Transverse colon (tissue), 4 donors: ENCODE measurements around the gene C12orf42. TPM values are rescaled to one million over a fixed set of nuclear protein-coding genes. Genes with fewer than 3 reads are reported as not detected.

Experiments used
- DNase-seq: peaks from one replicate; pipeline ENCODE4 v3.0.0-alpha.2; 2019
- H3K27ac ChIP-seq, 4 donors: fragments of 200-600 bp; sonication (generic); 2 replicates each; pipeline ENCODE4 v1.5.1; 2016 to 2018; ENCODE audit warnings: inconsistent platforms in 4 of 4
- H3K27me3 ChIP-seq: fragments of 200-600 bp; sonication (generic); 2 replicates; pipeline ENCODE4 v1.5.1; 2017; ENCODE audit warnings: inconsistent platforms
- H3K36me3 ChIP-seq, 4 donors: fragments of 200-600 bp; sonication (generic); 2 replicates each; pipeline ENCODE4 v1.5.1; 2017 to 2019; ENCODE audit warnings: inconsistent platforms in 4 of 4
- H3K4me1 ChIP-seq, 4 donors: fragments of 200-600 bp; sonication (generic); 2 replicates each; pipeline ENCODE4 v1.5.1; 2017 to 2020; ENCODE audit warnings: inconsistent platforms in 4 of 4
- H3K4me3 ChIP-seq, 4 donors: fragments of 200-600 bp; sonication (generic); 1 replicate in 1 of 4; 2 replicates in 3 of 4; pipeline versions ENCODE4 v1.5.1 to v1.6.1; 2017 to 2019; ENCODE audit warnings: inconsistent platforms in 4 of 4
- H3K9me3 ChIP-seq, 2 donors: fragments of 200-600 bp; sonication (generic); 2 replicates each; pipeline ENCODE4 v1.5.1; 2017 to 2019; ENCODE audit warnings: inconsistent platforms in 2 of 2
- EP300 ChIP-seq: sonication (generic); formaldehyde crosslinking; IDR thresholded peaks from one replicate; pipeline ENCODE4 v1.6.1; 2017; ENCODE audit warnings: antibody characterized with exemption, low read depth
- POLR2A ChIP-seq: fragments of 450-650 bp; IDR thresholded peaks from one replicate; pipeline ENCODE4 v1.6.1; 2016; ENCODE audit warnings: antibody characterized with exemption, mild to moderate bottlenecking, moderate library complexity
- POLR2AphosphoS5 ChIP-seq, 3 donors: sonication (generic); formaldehyde crosslinking; IDR thresholded peaks; one replicate each; pipeline ENCODE4 v1.6.1; 2016; ENCODE audit warnings: antibody characterized with exemption in 3 of 3
- WGBS, 2 donors: methylation state at CpG; one replicate each; pipeline ENCODE4 v1.1.5; 2018; ENCODE audit warnings: low coverage in 1 of 2; 5-methylcytosine and 5-hydroxymethylcytosine counted together
- in situ Hi-C, 4 donors: fragments of 200-750 bp; cut with MboI; loops; one replicate each; pipeline versions ENCODE4 v1.15.0 to v1.15.1; 2017; ENCODE audit warnings: low sequenced_read_pairs in 3 of 4, low pct_ligation_motif_present in 1 of 4, low pct_unique_long_range_greater_than_20kb in 1 of 4
- intact Hi-C: fragments of 100-400 bp; cut with DNase I; formaldehyde crosslinking; loops from one replicate; pipeline ENCODE4 v1.15.1; 2023; ENCODE audit warnings: low total_unique reads
- total RNA-seq, 4 donors: library from RNA; depleted of rRNA; stranded (reverse); fragments of >200 nt; gene quantifications; one replicate each; pipeline ENCODE4 v1.1.0, GENCODE V29; 2016
- TF ChIP-seq, protein P1 (sequence below), 5 experiments: fragments of 200-600 bp in 3 of 5; fragments of 450-650 bp in 2 of 5; sonication (generic) in 3 of 5; IDR thresholded peaks; 1 replicate in 2 of 5; 2 replicates in 3 of 5; pipeline ENCODE4 v1.5.1; 2016 to 2017; ENCODE audit warnings: antibody characterized with exemption in 5 of 5, inconsistent platforms in 3 of 5, mild to moderate bottlenecking in 2 of 5, moderate library complexity in 1 of 5

The C12orf42 gene
- total RNA-seq, 4 donors from 2014 or later: 0.79 to 43.4 TPM; not detected in 2

DNA sequence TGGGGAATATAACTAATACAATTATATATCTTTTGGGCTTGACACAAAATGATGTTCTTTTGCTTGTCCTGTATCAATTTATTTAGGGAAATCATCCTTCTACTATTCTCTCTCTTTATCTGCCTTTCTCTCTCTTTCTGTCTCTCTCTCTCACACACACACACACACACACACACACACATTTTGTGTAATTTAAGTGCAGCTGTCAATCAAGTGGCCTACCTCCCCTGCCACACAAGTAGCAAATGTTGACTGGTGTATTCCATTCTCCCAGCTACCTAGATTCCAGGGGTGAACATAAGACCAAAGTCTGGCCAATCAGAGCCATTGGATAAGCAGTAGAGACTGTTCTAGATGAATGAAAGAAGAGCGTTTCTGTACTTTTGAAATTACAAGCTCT lies 127.6 kb downstream of the C12orf42 start:
- TF ChIP-seq POLR2A (no peak), EP300 (no peak)

DNA sequence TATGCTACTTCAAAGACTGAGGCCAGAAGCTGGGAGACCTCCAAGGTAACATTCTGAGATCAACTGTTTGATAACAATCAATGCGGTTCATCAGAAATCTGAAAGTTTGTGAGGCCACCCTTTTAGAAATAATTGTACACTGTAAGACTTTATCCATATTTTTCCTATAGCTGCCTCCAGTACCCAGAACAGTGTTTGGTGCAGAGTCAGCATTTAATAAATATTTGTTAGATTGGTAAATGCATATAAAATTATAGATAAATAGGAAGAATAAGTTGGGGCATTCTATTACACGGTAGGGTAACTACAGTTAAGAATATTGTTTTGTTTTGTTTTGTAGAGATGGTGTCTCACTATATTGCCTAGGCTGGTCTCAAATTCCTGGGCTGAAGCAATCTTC lies 141.4 kb downstream of the C12orf42 start:
- in situ Hi-C loops: no loop called here
- no peak for DNase-seq
- Histone ChIP-seq H3K27me3 (no peaks in the 10 kb centered on the region), H3K27ac (no peak overlapping the region), H3K9me3 (no peaks in the 10 kb centered on the region), H3K4me1 (no peaks in the 10 kb centered on the region), H3K36me3 (no peaks in the 10 kb centered on the region), H3K4me3 (no peak overlapping the region)
- intact Hi-C loops: no loop called here
- TF ChIP-seq POLR2A (no peak), POLR2AphosphoS5 (IDR thresholded peaks at IDR 0.05) (no peak), EP300 (no peak)
- TF ChIP-seq, protein P1, sequence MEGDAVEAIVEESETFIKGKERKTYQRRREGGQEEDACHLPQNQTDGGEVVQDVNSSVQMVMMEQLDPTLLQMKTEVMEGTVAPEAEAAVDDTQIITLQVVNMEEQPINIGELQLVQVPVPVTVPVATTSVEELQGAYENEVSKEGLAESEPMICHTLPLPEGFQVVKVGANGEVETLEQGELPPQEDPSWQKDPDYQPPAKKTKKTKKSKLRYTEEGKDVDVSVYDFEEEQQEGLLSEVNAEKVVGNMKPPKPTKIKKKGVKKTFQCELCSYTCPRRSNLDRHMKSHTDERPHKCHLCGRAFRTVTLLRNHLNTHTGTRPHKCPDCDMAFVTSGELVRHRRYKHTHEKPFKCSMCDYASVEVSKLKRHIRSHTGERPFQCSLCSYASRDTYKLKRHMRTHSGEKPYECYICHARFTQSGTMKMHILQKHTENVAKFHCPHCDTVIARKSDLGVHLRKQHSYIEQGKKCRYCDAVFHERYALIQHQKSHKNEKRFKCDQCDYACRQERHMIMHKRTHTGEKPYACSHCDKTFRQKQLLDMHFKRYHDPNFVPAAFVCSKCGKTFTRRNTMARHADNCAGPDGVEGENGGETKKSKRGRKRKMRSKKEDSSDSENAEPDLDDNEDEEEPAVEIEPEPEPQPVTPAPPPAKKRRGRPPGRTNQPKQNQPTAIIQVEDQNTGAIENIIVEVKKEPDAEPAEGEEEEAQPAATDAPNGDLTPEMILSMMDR (IDR thresholded peaks at IDR 0.05): no peak
- 77 to 100% methylated on average over 2 of the region's 2 CpGs for WGBS, 2 donors

More for the DNA sequence above, 127.6 kb downstream of the C12orf42 start:
- WGBS, 2 donors: 92 to 95% methylated on average over 1 of the region's 1 CpG
- Histone ChIP-seq H3K36me3 (no peaks in the 10 kb centered on the region), H3K4me1 (no peaks in the 10 kb centered on the region), H3K27me3 (no peaks in the 10 kb centered on the region), H3K4me3 (no peak overlapping the region), H3K27ac (no peak overlapping the region), H3K9me3 (no peaks in the 10 kb centered on the region)
- intact Hi-C loops (no loop called here), in situ Hi-C loops (no loop called here)
- DNase-seq: no peak

DNA sequence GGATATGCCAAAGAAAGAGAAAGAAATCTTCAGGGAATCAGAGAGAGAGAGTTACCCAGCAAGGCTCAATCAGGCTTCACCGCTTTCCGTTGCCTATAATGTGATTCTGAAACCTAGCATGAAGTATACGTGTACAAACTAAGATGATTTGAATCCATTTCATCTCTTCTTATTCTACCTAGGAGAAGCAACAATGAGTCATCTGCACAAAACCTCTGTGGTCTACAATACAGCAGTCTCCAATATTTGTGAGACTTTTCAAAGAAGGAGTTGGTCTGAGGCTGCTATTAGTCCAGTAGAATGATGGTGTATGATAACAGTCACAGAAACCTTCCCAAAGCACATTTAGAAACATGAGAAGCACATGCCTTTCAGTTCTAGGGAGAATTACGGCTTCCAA lies 141.9 kb downstream of the C12orf42 start:
- Histone ChIP-seq H3K36me3 (no peaks in the 10 kb centered on the region), H3K9me3 (no peaks in the 10 kb centered on the region), H3K4me3 (no peak overlapping the region), H3K27me3 (no peaks in the 10 kb centered on the region), H3K27ac (no peak overlapping the region), H3K4me1 (no peaks in the 10 kb centered on the region)
- TF ChIP-seq POLR2AphosphoS5 (IDR thresholded peaks at IDR 0.05): no peak
- TF ChIP-seq POLR2A: no peak
- TF ChIP-seq EP300: no peak
- TF ChIP-seq, protein P1 (IDR thresholded peaks at IDR 0.05): no peak
- in situ Hi-C loops (no loop called here), intact Hi-C loops (no loop called here)
- no peak for DNase-seq
- WGBS, 2 donors: 87 to 94% methylated on average over 3 to 4 of the region's 4 CpGs

DNA sequence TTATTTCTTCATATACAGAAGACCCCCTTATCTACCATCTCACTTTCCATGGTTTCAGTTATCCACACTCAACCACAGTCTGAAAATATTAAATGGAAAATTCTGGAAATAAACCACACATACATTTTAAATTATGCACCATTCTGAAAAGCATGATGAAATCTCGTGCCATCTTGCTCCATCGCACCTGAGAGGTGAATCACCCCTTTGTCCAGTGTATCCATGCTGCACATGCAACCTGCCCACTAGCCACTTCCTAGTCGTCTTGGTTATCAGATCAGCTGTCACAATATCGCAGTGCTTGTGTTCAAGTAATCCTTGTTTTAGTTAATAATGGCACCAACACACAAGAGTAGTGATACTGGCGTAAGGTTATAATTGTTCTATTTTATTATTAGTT lies 145.7 kb downstream of the C12orf42 start:
- intact Hi-C loops: no loop called here
- Histone ChIP-seq H3K9me3 (no peaks in the 10 kb centered on the region), H3K27me3 (no peaks in the 10 kb centered on the region), H3K4me1 (no peaks in the 10 kb centered on the region), H3K4me3 (no peak overlapping the region), H3K36me3 (no peaks in the 10 kb centered on the region), H3K27ac (no peak overlapping the region)
- in situ Hi-C loops: no loop called here
- 84 to 94% methylated on average over 5 of the region's 5 CpGs for WGBS, 2 donors
- DNase-seq: no peak
- TF ChIP-seq POLR2AphosphoS5 (IDR thresholded peaks at IDR 0.05) (no peak), POLR2A (no peak), EP300 (no peak)
- TF ChIP-seq, protein P1 (IDR thresholded peaks at IDR 0.05): no peak

DNA sequence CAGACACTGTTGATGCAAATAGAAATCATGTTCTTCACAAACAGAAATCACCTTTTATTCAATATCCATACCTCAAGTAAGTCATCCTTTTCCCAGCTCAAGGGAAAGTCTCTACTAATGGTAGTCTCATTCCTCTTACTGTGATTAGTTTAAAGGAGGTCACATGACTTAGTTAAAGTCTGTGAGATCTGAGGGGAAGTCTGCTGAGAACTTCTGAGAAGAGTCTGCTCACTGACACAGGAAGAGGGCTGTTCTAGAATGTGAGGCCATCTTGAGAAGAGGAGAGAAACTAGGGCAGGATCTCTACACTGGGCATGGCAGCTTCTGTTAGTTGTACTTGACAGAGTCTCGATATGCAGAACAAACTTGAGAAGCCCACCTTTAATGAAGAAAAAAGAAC lies 146.8 kb downstream of the C12orf42 start:
- intact Hi-C loops: no loop called here
- no peak for DNase-seq
- H3K4me3 ChIP-seq: no peak overlapping the region
- no peaks in the 10 kb centered on the region for H3K9me3 ChIP-seq
- H3K36me3 ChIP-seq: no peaks in the 10 kb centered on the region
- TF ChIP-seq POLR2A: no peak
- no peak for TF ChIP-seq EP300
- no peak for TF ChIP-seq POLR2AphosphoS5 (IDR thresholded peaks at IDR 0.05)
- TF ChIP-seq, protein P1 (IDR thresholded peaks at IDR 0.05): no peak
- H3K27me3 ChIP-seq: no peaks in the 10 kb centered on the region
- WGBS, 2 donors: 72 to 85% methylated on average over 1 of the region's 1 CpG
- no peak overlapping the region for H3K27ac ChIP-seq
- in situ Hi-C loops: no loop called here
- no peaks in the 10 kb centered on the region for H3K4me1 ChIP-seq
